Measurements from ENCODE around the gene TSHZ1. TPM values are rescaled to one million over a fixed set of nuclear protein-coding genes. Genes with fewer than 3 reads are reported as not detected.

TSHZ1 gene
- total RNA-seq, 4 donors from 2014 or later = 22.3 to 41.7 (median 33.8) TPM

DNA sequence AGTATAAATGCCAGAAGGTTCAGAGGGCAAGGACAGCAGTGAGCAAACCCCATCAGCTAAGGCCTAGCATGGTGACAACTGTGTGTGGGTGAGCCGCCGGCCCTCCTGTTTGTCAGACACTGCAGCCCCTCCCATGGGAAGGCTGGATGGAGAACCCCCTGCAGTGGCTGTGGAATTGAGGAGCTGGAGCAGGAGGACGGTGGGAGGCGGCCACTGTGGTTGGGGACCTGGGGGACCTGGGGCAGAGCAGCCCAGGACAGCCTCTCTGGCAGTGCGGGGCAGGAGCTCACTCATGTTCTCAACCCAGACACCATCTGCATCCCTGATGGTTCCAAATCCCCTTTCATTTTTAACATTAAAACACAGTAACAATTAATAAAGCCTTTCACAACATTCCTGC is 68.8 kb downstream of the TSHZ1 start:
- Histone ChIP-seq H3K27ac (no peak overlapping the region), H3K36me3 (no peaks in the 10 kb centered on the region)
- 89% methylated on average over 2 of the region's 5 CpGs; no CpG with 5 or more reads in 1 of the 2 donors for WGBS, 2 donors (ENCODE audit: low coverage in 1 of 2)

DNA sequence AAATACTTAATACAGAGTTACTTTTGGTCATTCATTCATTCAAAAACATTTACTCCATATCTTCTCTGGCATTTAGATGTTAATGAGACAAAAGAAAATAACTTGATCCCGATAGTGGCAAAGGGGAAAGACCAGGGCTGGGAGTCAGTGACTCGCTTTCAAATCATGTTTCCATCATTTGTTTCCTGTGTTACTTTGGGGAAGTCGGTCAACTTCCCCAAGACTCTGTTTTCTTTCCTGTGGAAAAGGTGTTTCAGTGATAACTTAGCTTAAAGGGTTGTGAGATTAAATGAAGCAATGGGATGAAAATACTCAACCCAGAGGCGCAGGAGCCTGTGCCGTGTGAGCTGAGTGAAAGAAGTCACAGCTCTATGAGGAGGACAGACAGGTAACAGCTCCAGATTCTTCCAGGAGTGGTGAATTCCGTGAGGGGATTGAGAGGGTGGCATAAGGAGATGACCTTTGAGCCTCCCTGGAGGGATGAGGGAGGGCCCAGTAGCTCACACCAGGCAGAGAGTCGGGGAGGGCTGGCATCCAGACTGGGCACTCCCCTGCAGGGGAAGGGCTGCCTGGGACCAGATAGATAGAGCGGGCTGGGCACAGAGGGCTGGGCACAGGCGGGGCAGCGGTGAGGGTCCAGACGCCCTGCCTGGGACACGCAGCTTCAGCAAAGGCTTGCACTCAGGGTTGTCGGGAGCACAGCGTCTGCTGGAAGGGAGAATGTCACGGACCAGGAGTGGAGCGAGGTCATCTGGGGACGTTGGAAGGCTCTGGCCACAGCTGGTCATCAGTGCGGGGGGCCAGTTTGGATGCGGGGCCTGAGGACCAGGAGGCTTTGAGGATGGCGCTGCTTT is 70.1 kb downstream of the TSHZ1 start:
- H3K27ac ChIP-seq = peak overlapping the region in 3 of 4 donors; percentile 2 to 36 (median 34)
- TF ChIP-seq, protein P1, sequence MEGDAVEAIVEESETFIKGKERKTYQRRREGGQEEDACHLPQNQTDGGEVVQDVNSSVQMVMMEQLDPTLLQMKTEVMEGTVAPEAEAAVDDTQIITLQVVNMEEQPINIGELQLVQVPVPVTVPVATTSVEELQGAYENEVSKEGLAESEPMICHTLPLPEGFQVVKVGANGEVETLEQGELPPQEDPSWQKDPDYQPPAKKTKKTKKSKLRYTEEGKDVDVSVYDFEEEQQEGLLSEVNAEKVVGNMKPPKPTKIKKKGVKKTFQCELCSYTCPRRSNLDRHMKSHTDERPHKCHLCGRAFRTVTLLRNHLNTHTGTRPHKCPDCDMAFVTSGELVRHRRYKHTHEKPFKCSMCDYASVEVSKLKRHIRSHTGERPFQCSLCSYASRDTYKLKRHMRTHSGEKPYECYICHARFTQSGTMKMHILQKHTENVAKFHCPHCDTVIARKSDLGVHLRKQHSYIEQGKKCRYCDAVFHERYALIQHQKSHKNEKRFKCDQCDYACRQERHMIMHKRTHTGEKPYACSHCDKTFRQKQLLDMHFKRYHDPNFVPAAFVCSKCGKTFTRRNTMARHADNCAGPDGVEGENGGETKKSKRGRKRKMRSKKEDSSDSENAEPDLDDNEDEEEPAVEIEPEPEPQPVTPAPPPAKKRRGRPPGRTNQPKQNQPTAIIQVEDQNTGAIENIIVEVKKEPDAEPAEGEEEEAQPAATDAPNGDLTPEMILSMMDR (IDR thresholded peaks at IDR 0.05) = no peak
- no peak for TF ChIP-seq POLR2AphosphoS5 (IDR thresholded peaks at IDR 0.05)
- H3K36me3 ChIP-seq = peaks cover 0 to 7% of the 10 kb centered on the region in 2 donors
- peaks cover 0 to 10% (median 4%) of the 10 kb centered on the region in 3 donors for H3K4me1 ChIP-seq
- WGBS, 2 donors (ENCODE audit: low coverage in 1 of 2) = 72 to 83% methylated on average over 3 to 14 of the region's 20 CpGs
- H3K9me3 ChIP-seq = no peaks in the 10 kb centered on the region
- H3K4me3 ChIP-seq = no peak overlapping the region
- ATAC-seq = no peak
- no peaks in the 10 kb centered on the region for H3K27me3 ChIP-seq

More for the DNA sequence above, 68.8 kb downstream of the TSHZ1 start:
- H3K4me3 ChIP-seq = no peak overlapping the region
- TF ChIP-seq EP300 (IDR thresholded peaks at IDR 0.05) = no peak
- no peaks in the 10 kb centered on the region for H3K27me3 ChIP-seq
- H3K4me1 ChIP-seq = peaks cover 0 to 10% (median 4%) of the 10 kb centered on the region in 3 donors
- no peak for ATAC-seq
- no peaks in the 10 kb centered on the region for H3K9me3 ChIP-seq

DNA sequence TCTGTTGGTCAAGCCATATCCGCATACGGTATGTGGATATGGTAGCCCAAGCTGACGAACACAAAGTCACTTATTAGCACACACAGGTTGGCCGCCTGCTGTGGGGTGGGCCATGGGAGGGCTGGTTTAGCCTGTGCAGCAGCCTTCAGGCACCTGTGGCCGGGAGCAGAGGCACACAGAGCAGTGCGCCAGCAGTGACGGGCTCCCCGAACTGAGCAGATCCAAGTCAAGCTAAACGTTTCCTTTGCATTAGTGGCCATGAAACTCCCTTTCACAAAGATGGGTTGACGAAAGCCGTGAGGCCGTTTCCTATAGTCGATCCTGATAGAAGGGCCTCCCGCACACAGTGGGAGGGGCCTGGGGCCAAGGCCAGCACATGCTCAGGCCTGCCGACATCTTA is 72.1 kb downstream of the TSHZ1 start:
- H3K36me3 ChIP-seq = peaks cover 0 to 28% of the 10 kb centered on the region in 2 donors
- H3K27ac ChIP-seq = no peak overlapping the region
- no CpG with 5 or more reads among the region's 15 CpGs for WGBS, 2 donors (ENCODE audit: low coverage in 1 of 2)
- H3K4me1 ChIP-seq = peaks cover 0 to 4% (median 4%) of the 10 kb centered on the region in 3 donors
- no peaks in the 10 kb centered on the region for H3K9me3 ChIP-seq
- no peak overlapping the region for H3K4me3 ChIP-seq
- no peak for ATAC-seq
- no peaks in the 10 kb centered on the region for H3K27me3 ChIP-seq
- TF ChIP-seq POLR2A (IDR thresholded peaks at IDR 0.05) = no peak
- TF ChIP-seq POLR2AphosphoS5 (IDR thresholded peaks at IDR 0.05) = no peak
- TF ChIP-seq, protein P1 (IDR thresholded peaks at IDR 0.05) = no peak
- TF ChIP-seq EP300 (IDR thresholded peaks at IDR 0.05) = no peak

DNA sequence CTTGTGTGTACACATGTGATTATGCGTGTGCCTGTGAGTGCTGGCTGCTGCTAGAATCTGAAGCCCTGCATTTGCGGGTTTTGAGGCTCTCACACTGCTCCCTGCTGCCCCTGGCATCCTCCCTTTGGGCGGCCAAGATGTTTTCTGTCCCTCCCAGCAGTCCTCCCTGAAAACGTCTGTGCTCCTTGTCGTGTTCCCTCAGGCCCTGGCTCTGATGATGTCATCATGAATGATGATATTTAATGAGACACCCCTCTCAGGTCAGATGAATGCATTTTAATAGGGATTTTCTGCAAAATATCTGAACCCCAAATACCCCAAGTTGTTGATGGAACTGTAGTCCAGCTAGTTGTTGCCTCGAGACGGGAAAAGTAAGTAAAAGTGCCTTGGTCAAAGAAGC is 73.1 kb downstream of the TSHZ1 start:
- ATAC-seq = no peak
- Histone ChIP-seq H3K4me1 (peaks cover 0 to 4% (median 2%) of the 10 kb centered on the region in 3 donors), H3K4me3 (no peak overlapping the region), H3K27me3 (no peaks in the 10 kb centered on the region), H3K9me3 (no peaks in the 10 kb centered on the region), H3K36me3 (peaks cover 0 to 38% of the 10 kb centered on the region in 2 donors), H3K27ac (no peak overlapping the region)
- no peak for TF ChIP-seq POLR2AphosphoS5 (IDR thresholded peaks at IDR 0.05)
- no peak for TF ChIP-seq POLR2A (IDR thresholded peaks at IDR 0.05)
- TF ChIP-seq, protein P1 (IDR thresholded peaks at IDR 0.05) = no peak
- TF ChIP-seq EP300 (IDR thresholded peaks at IDR 0.05) = no peak
- WGBS, 2 donors (ENCODE audit: low coverage in 1 of 2) = 73% methylated on average over 4 of the region's 7 CpGs; no CpG with 5 or more reads in 1 of the 2 donors

DNA sequence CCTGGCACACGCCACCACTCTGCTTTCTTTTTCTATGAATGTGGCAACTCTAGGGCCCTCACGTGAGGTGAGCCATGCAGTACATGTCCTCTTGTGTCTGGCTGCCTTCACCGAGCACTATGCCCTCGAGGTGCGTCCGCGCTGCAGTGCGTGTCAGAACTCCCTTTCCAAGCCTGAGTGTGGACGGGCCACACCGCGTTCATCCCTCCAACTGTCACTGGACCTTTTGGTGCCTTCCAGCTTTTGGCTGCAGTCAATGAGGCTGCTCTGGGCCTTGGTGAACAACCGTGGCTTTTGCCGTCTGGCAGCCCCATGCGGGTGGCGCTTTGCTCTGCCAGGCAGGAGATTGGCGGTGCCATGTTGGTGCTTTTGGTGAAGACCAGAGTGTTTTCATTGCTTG is 74.0 kb downstream of the TSHZ1 start:
- Histone ChIP-seq H3K27ac (no peak overlapping the region), H3K9me3 (no peaks in the 10 kb centered on the region), H3K4me3 (no peak overlapping the region), H3K4me1 (peaks cover 0 to 2% (median 0%) of the 10 kb centered on the region in 3 donors), H3K36me3 (peaks cover 0 to 38% of the 10 kb centered on the region in 2 donors), H3K27me3 (no peaks in the 10 kb centered on the region)
- no peak for ATAC-seq
- TF ChIP-seq EP300 (IDR thresholded peaks at IDR 0.05) = no peak
- no peak for TF ChIP-seq POLR2AphosphoS5 (IDR thresholded peaks at IDR 0.05)
- no peak for TF ChIP-seq POLR2A (IDR thresholded peaks at IDR 0.05)
- TF ChIP-seq, protein P1 (IDR thresholded peaks at IDR 0.05) = no peak
- WGBS, 2 donors (ENCODE audit: low coverage in 1 of 2) = 94 to 100% methylated on average over 2 to 3 of the region's 16 CpGs

All from gastroesophageal sphincter (tissue), 4 donors.